ENCODE data around the gene TUBB3.

- TF ChIP-seq FOSL1 (IDR thresholded peaks at IDR 0.05; ENCODE audit: low read depth) (no peak), CEBPB (IDR thresholded peaks at IDR 0.05; ENCODE audit: low read depth) (no peak), CTCF (IDR thresholded peaks at IDR 0.05 in 2 of 3, conservative IDR thresholded peaks at IDR 0.05 in 1 of 3; ENCODE audit: borderline replicate concordance in 1 of 3, insufficient read depth in 1 of 3, low read depth in 2 of 3, low read length in 2 of 3) (no peak), POLR2AphosphoS5 (IDR thresholded peaks at IDR 0.05; ENCODE audit: low read depth, low read length) (no peak), EZH2 (IDR thresholded peaks at IDR 0.05) (no peak), POLR2A (IDR thresholded peaks at IDR 0.05; ENCODE audit: borderline replicate concordance, extremely low read depth, insufficient read depth, insufficient read length) (no peak), MAX (IDR thresholded peaks at IDR 0.05) (no peak), RAD21 (IDR thresholded peaks at IDR 0.05; ENCODE audit: low read depth) (no peak), SIN3A (IDR thresholded peaks at IDR 0.05; ENCODE audit: low read depth) (no peak), ATF3 (IDR thresholded peaks at IDR 0.05) (no peak)
Observed at GRCh38 chr16:89905511-89906139, 17.5 kb upstream of the TUBB3 start.

All from HCT116 (cell line).